RWPE2 (cell line): ENCODE results near the gene SAYSD1.

Experiments used
- ATAC-seq: fragments of 200-7000 bp; cut with Tn5 transposase; 3 replicates; pipeline ENCODE4 v1.9.1; 2021; ENCODE audit warnings: low read depth
- DNase-seq: peaks from one replicate; pipeline ENCODE4 v3.0.0-alpha.2; 2020; ENCODE audit warnings: low spot score
- H3K27ac ChIP-seq: fragments of 450-650 bp; 2 replicates; pipeline ENCODE4 v1.5.1; 2017; ENCODE audit warnings: mild to moderate bottlenecking; ENCODE audit not compliant: poor library complexity, severe bottlenecking
- H3K27me3 ChIP-seq: fragments of 250-450 bp; sonication (Bioruptor Pico); 2 replicates; pipeline ENCODE4 v1.5.1; 2021; ENCODE audit warnings: mild to moderate bottlenecking, moderate library complexity; ENCODE audit not compliant: insufficient read depth, poor library complexity, severe bottlenecking
- H3K36me3 ChIP-seq: fragments of 250-450 bp; sonication (Bioruptor Pico); 2 replicates; pipeline ENCODE4 v1.5.1; 2020; ENCODE audit warnings: low read depth, mild to moderate bottlenecking, moderate library complexity
- H3K4me1 ChIP-seq: fragments of 250-450 bp; sonication (Bioruptor Pico); 2 replicates; pipeline ENCODE4 v1.5.1; 2021; ENCODE audit warnings: mild to moderate bottlenecking, moderate library complexity; ENCODE audit not compliant: insufficient read depth, poor library complexity, severe bottlenecking
- H3K4me3 ChIP-seq: fragments of 250-450 bp; sonication (Bioruptor Pico); 2 replicates; pipeline ENCODE4 v1.5.1; 2021; ENCODE audit warnings: mild to moderate bottlenecking, moderate library complexity; ENCODE audit not compliant: severe bottlenecking
- H3K9me3 ChIP-seq: fragments of 250-450 bp; sonication (Bioruptor Pico); 2 replicates; pipeline ENCODE4 v1.5.1; 2021; ENCODE audit warnings: mild to moderate bottlenecking, moderate library complexity; ENCODE audit not compliant: severe bottlenecking
- TF ChIP-seq, protein P1 (sequence below): fragments of 450-650 bp; IDR thresholded peaks from one replicate; pipeline ENCODE4 v1.5.1; 2017; ENCODE audit warnings: mild to moderate bottlenecking, moderate library complexity; ENCODE audit not compliant: poor library complexity, severe bottlenecking

The SAYSD1 gene

DNA sequence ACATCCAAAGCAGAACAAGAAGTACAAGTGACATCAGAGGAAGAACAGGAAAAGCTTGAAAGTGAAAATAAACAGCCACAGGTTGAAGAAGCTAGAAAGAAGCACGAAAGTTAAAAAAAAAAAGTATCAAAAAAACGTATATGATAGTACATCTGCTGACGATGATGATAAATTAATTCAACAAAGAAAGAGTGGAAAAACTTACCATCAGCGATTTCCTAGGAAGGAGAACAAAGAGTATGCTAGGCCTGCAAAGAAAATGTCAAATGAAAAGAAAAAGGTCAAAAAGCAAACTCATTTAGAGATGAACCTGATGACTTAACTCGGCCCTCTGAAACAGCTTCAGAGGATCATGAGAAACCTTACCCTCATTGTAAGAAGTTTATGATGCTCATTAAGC is 3.7 kb downstream of the SAYSD1 start:
- TF ChIP-seq, protein P1, sequence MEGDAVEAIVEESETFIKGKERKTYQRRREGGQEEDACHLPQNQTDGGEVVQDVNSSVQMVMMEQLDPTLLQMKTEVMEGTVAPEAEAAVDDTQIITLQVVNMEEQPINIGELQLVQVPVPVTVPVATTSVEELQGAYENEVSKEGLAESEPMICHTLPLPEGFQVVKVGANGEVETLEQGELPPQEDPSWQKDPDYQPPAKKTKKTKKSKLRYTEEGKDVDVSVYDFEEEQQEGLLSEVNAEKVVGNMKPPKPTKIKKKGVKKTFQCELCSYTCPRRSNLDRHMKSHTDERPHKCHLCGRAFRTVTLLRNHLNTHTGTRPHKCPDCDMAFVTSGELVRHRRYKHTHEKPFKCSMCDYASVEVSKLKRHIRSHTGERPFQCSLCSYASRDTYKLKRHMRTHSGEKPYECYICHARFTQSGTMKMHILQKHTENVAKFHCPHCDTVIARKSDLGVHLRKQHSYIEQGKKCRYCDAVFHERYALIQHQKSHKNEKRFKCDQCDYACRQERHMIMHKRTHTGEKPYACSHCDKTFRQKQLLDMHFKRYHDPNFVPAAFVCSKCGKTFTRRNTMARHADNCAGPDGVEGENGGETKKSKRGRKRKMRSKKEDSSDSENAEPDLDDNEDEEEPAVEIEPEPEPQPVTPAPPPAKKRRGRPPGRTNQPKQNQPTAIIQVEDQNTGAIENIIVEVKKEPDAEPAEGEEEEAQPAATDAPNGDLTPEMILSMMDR, result no peak
- no peak for DNase-seq
- Histone ChIP-seq H3K36me3 (no peaks in the 10 kb centered on the region), H3K9me3 (no peaks in the 10 kb centered on the region), H3K27me3 (no peaks in the 10 kb centered on the region), H3K4me3 (no peak overlapping the region), H3K4me1 (peaks cover 9% of the 10 kb centered on the region), H3K27ac (no peak overlapping the region)
- ATAC-seq, result no peak

DNA sequence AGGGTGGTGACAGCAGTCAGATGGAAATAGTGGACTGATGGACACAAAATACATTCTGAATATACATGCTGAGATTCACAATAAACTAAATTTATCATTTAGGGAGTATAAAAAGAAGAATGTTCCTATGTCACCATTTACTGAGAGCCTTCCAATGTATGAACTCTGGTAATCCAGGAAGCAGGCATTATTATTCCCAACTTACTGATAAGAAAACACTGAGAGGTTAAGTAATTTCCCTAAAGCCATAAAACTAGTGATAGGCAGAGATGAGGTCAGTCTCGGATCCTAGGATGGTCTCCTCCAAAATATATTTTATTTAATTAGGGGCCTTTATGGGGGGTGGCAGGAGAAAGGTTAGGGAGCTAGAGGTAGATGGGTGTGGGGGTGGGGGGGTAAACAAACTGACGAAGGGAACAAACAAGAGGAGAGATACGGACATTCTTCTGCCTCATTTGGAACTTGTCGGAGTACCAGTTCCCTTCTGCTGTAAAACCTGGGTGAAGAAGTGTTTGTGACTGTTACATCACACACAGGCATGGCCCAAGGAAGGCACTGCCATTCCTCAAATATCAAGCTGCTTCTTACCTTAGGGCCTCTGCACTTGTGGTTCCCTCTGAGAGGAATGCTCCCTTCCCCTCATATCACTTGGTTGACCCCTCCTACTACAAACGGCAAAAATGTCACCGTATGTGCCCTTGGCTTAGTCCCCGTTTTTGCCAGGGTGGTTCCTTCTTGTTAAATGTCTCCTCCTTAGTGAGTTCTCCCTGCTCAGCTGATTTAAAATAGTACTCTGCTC is 6.7 kb downstream of the SAYSD1 start:
- TF ChIP-seq, protein P1, result no peak
- Histone ChIP-seq H3K4me1 (no peaks in the 10 kb centered on the region), H3K9me3 (no peaks in the 10 kb centered on the region), H3K36me3 (no peaks in the 10 kb centered on the region), H3K4me3 (no peak overlapping the region), H3K27ac (no peak overlapping the region), H3K27me3 (no peaks in the 10 kb centered on the region)
- ATAC-seq (no peak), DNase-seq (no peak)

DNA sequence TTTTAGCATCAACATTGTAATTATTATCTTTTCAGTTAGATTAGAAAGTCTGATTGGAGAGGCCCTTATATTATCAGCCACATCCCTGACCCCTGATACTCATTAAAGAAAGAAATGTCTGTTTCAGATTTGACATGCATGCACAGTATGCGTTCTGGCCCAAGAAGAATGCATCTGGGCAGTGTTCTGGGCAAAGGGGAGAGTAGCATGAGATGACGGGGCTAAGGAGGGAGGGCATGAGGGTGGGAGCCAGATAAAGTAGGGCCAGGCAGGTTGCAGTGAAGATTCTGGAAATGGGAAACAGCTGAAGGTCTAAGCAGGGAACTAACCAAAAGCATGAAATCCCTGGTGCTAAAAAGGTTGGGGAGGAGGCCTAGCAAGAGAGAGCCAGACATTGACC is 7.3 kb downstream of the SAYSD1 start:
- no peak overlapping the region for H3K27ac ChIP-seq
- H3K27me3 ChIP-seq, result no peaks in the 10 kb centered on the region
- no peaks in the 10 kb centered on the region for H3K4me1 ChIP-seq
- TF ChIP-seq, protein P1, result no peak
- no peak for ATAC-seq
- no peaks in the 10 kb centered on the region for H3K9me3 ChIP-seq
- no peaks in the 10 kb centered on the region for H3K36me3 ChIP-seq
- H3K4me3 ChIP-seq, result no peak overlapping the region
- no peak for DNase-seq

- Histone ChIP-seq H3K9me3 (no peaks in the 10 kb centered on the region), H3K4me1 (no peaks in the 10 kb centered on the region), H3K27ac (no peak overlapping the region), H3K4me3 (no peak overlapping the region), H3K36me3 (no peaks in the 10 kb centered on the region), H3K27me3 (no peaks in the 10 kb centered on the region)
- TF ChIP-seq, protein P1, result no peak
- no peak for DNase-seq
- ATAC-seq, result no peak
These were observed 8.0 kb downstream of the SAYSD1 start for GRCh38 chr6:39107034-39107433.

DNA sequence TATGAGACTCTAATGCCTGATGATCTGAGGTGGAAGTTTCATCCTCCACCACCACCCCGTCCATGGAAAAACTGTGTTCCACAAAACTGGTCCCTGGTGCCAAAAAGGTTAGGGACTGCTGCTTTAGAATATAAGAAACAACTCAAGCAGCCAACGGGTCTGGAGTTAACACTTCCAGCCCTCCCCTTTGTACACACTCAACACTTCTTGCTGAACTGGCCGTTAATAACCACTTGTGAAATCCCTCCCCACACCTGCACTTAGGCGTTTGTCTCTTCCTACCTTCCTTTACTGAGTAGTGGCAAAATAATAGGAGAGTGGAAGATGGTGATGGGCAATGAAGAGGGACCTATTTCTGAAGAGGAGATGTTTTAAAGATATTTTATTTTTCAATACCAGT is 10.5 kb downstream of the SAYSD1 start:
- Histone ChIP-seq H3K4me1 (no peaks in the 10 kb centered on the region), H3K9me3 (no peaks in the 10 kb centered on the region), H3K27me3 (no peaks in the 10 kb centered on the region), H3K27ac (no peak overlapping the region), H3K4me3 (no peak overlapping the region), H3K36me3 (no peaks in the 10 kb centered on the region)
- ATAC-seq (no peak), DNase-seq (no peak)
- TF ChIP-seq, protein P1, result no peak
